Central memory CD8-positive, alpha-beta T cell (primary cell): Measurements from ENCODE around the gene CTAGE9.

Source experiments
- ATAC-seq: fragments of 150-1000 bp; cut with Tn5 transposase; replicated peaks from 2 replicates; pipeline ENCODE4 v1.10.0; 2022; ENCODE audit warnings: mild to moderate bottlenecking, moderate FRiP score, moderate number of reproducible peaks; ENCODE audit not compliant: poor library complexity, severe bottlenecking; ENCODE audit errors: extremely low read depth
- DNase-seq, 2 donors: peaks; one replicate each; pipeline ENCODE4 v3.0.0; 2021; ENCODE audit warnings: low spot score in 2 of 2
- H3K27ac Mint-ChIP-seq: one replicate; pipeline ENCODE4 v1.8.0; 2022; ENCODE audit warnings: low read depth, mild to moderate bottlenecking, moderate library complexity, mixed read lengths
- H3K27me3 Mint-ChIP-seq: one replicate; pipeline ENCODE4 v1.8.0; 2022; ENCODE audit warnings: mixed read lengths
- H3K36me3 Mint-ChIP-seq: one replicate; pipeline ENCODE4 v1.8.0; 2022; ENCODE audit warnings: mild to moderate bottlenecking, moderate library complexity, mixed read lengths; ENCODE audit not compliant: insufficient read depth
- H3K4me1 Mint-ChIP-seq: one replicate; pipeline ENCODE4 v1.8.0; 2022; ENCODE audit warnings: mixed read lengths
- H3K4me3 Mint-ChIP-seq: one replicate; pipeline ENCODE4 v1.8.0; 2022; ENCODE audit warnings: mild to moderate bottlenecking, moderate library complexity, mixed read lengths
- H3K9me3 Mint-ChIP-seq: one replicate; pipeline ENCODE4 v1.8.0; 2022; ENCODE audit warnings: mixed read lengths

Gene CTAGE9

DNA sequence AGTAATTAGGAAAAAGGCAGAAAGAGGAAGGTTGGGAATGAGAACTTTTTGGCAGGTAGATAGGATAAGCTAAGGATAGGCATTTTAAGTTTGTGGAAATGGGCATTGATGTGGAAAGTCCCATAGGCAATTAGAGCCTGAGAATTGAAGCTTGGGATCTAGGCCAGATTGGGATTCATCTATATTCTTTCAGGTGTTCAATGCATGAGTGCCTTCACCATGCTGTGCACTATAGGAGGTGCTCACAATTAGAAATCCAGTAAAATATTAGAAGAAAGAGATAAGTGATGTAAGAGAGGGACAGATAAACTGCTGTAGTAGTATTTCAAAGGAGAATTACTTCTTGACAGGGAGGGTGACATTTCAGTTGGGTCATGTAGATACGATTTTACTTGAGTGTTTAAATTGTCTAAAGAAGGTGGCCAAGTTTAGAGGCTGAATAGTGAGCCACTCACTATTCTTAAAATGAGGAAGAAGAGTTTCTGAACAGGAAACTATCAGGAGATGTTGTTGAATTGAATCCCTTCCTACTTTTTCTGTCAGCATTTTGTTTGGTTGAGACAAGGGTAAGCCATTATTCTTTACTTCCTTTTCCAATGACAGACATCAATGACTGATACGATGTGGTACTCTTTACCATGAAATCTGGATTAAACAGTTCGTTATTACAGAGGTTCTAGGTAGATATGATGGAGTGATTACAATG lies 31.0 kb upstream of the CTAGE9 start:
- Mint-ChIP-seq H3K27ac (no peak overlapping the region), H3K36me3 (no peaks in the 10 kb centered on the region), H3K4me1 (no peaks in the 10 kb centered on the region), H3K27me3 (peaks cover 17% of the 10 kb centered on the region), H3K4me3 (no peak overlapping the region), H3K9me3 (no peaks in the 10 kb centered on the region)
- ATAC-seq (no peak), DNase-seq (no peak)

DNA sequence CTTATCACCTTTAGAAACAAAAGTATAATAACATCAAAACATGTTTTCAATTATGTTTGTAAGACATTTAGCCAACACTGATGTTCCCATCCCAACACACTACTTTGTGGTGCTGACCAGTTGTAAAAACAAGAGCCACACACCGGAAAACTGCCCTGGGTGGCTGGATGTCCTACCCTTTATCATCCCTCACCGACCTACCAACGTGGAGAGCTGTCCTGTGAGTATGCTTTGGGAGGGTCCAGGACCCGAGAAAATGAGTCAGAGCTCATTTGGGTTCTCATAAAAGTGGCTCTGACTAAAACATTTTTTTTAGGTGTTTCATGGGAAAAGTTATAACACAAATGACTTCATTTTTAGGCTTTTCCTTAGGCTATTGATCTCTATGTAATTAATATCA lies 29.3 kb upstream of the CTAGE9 start:
- Mint-ChIP-seq H3K4me1 (no peaks in the 10 kb centered on the region), H3K27me3 (peaks cover 27% of the 10 kb centered on the region), H3K36me3 (no peaks in the 10 kb centered on the region), H3K9me3 (no peaks in the 10 kb centered on the region), H3K4me3 (no peak overlapping the region), H3K27ac (no peak overlapping the region)
- no peak for DNase-seq
- no peak for ATAC-seq

DNA sequence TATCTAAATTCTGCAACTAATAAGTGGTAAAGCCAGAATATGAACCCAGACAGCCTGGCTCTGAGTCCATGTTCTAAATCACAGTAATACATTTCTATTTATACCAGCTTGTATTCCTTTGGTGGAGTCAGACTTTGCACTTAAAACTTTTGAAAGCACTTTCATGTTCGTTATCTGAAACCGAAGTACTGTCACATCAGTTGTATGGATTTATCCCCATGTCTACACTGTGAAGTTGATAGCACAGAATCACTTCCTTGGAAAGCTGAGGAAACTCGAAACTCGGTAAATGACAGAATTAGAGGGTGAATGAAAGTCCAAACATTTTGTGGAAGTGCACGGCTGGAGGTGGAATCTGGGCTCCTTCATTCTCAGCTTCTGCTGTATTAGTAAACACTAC lies 28.3 kb upstream of the CTAGE9 start:
- H3K27me3 Mint-ChIP-seq: peaks cover 27% of the 10 kb centered on the region
- no peak for ATAC-seq
- no peaks in the 10 kb centered on the region for H3K4me1 Mint-ChIP-seq
- H3K4me3 Mint-ChIP-seq: no peak overlapping the region
- no peaks in the 10 kb centered on the region for H3K9me3 Mint-ChIP-seq
- DNase-seq: no peak
- no peaks in the 10 kb centered on the region for H3K36me3 Mint-ChIP-seq
- H3K27ac Mint-ChIP-seq: no peak overlapping the region

DNA sequence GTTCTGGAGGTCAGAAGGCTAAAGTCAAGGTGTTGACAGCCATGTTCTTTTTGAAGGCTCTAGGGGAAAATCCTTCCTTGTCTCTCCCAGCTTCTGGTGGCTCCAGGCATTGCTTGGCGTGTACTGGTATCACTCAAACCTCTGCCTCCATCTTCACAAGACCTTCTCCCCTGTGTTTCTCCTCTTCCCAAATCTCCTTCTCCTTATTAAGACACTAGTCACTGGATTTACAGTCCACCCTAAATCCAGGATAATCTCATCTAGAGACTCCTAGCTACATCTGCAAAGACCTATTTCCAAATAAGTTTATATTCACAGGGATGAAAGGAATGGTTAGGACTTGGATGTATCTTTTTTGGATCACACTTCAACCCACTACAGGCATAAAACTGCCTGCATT lies 26.0 kb upstream of the CTAGE9 start:
- Mint-ChIP-seq H3K27me3 (peaks cover 14% of the 10 kb centered on the region), H3K36me3 (peaks cover 2% of the 10 kb centered on the region), H3K27ac (no peak overlapping the region), H3K4me1 (no peaks in the 10 kb centered on the region), H3K9me3 (no peaks in the 10 kb centered on the region), H3K4me3 (no peak overlapping the region)
- ATAC-seq (no peak), DNase-seq (no peak)

DNA sequence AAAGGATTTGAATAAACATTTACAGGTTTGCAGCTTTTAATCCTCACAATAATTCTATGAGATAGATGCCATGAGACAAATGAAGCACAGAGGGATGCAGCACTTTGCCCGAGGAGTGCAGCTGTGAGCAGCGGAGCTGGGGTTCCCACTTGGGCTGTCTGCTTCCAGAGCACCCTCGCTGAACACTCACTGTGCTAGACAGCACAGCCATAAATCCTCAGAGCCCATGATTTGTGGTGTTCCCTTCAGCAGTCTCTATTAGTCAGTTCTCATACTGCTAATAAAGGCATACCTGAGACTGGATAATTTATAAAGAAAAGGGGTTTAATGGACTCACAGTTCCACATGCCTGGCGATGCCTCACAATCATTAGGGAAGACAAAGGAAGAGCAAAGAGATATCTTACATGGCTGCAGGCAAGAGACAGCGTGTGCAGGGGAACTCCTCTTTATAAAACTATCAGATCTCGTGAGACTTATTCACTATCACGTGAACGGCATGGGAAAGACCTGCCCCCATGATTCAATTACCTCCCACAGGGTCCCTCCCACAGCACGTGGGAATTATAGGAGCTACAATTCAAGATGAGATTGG lies 25.3 kb upstream of the CTAGE9 start:
- Mint-ChIP-seq H3K4me1 (no peaks in the 10 kb centered on the region), H3K27ac (no peak overlapping the region), H3K36me3 (peaks cover 2% of the 10 kb centered on the region), H3K4me3 (no peak overlapping the region), H3K9me3 (no peaks in the 10 kb centered on the region), H3K27me3 (peaks cover 14% of the 10 kb centered on the region)
- ATAC-seq (no peak), DNase-seq (no peak)

DNA sequence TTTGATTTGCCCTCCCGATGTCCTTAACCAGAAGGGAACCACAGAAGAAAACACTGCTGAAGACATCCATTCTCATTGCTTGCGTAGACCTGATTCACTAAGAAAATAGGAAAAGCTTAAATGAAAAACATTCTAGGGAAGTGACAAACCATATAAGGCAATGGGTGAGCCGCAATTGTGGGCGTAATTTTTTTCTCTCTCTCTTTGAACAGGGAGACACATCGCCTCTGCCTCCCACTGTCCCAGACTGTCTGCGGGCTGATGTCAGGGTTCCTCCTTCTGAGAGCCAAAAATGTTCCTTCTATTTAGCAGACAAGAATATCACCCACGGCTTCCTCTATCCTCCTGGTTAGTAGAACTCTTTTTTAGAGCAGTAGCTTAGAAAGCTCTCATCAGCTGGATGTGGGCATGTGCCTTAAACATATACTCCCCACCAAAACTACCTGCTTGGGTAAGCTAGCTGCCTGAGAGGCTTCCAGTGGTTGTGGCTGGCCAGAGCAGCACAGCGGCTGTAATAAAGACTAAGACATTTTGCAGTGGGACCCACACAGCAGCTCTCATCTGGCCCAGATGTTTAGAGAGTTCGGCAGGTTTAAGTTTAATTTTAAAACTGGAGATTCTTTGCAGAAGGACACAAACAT lies 22.7 kb upstream of the CTAGE9 start:
- Mint-ChIP-seq H3K36me3 (peaks cover 2% of the 10 kb centered on the region), H3K4me3 (no peak overlapping the region), H3K27ac (no peak overlapping the region), H3K4me1 (no peaks in the 10 kb centered on the region), H3K9me3 (no peaks in the 10 kb centered on the region), H3K27me3 (peaks cover 14% of the 10 kb centered on the region)
- DNase-seq (no peak), ATAC-seq (no peak)

DNA sequence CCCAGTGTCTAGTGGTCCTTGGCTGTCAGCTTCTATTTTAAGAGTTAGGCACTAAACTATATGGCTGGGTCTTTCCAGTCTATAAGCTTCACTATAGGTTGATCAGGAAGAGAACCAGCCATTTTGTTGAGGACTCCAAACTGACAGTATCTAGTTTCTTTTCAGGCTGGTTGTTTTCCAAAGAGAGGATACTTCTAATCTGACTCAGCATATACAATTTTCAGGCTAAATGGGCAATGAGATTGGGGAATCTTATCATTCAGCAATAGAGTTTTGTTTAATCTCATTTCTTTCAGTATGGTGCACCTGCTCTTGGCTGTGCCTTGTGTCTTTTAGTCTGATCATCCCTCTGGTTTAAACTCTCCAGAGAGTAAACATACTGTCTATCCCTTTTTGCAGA lies 20.4 kb upstream of the CTAGE9 start:
- Mint-ChIP-seq H3K9me3 (no peaks in the 10 kb centered on the region), H3K27ac (no peak overlapping the region), H3K4me1 (no peaks in the 10 kb centered on the region), H3K27me3 (peaks cover 4% of the 10 kb centered on the region), H3K4me3 (no peak overlapping the region), H3K36me3 (peaks cover 2% of the 10 kb centered on the region)
- ATAC-seq: no peak
- DNase-seq: no peak

DNA sequence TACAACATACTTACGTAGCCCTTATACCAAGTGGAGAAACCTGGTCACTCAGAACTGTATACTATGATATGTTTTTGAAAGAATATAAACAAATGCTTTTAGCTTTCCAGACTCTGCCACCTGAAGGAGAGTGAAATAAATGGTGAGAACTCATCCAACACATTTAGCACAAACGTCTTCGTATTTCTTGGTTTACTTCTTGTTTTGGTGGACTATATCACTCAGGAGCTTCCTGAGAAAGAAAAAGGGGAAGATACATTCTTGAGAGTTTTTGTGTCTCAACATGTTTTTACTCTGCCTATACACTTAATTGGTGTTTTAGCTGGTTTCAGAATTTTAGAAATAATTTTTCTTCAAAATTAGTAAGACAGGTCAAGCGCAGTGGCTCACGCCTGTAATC lies 19.4 kb upstream of the CTAGE9 start:
- Mint-ChIP-seq H3K9me3 (no peaks in the 10 kb centered on the region), H3K36me3 (peaks cover 2% of the 10 kb centered on the region), H3K4me1 (no peaks in the 10 kb centered on the region), H3K27ac (no peak overlapping the region), H3K27me3 (no peaks in the 10 kb centered on the region), H3K4me3 (no peak overlapping the region)
- ATAC-seq (no peak), DNase-seq (no peak)

DNA sequence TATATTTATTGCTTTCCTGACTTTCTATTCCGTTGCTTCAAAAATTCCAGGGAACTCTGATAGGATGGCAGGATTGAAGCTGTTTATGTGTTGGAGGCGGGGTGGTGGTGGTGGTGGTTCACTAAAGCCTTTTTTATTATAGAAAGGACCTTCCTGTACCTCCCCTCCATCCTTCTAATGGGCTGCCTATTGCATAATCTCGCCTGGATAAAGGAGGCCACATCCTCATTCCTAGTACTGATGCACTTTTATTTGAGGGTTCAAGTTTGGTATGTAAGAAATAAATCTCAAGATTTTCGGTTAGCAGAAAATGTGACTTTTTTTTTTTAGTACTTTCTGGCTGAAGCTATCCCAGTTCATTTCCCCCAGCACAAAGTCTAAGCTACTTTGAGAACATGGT lies 18.7 kb upstream of the CTAGE9 start:
- no peak for DNase-seq
- Mint-ChIP-seq H3K36me3 (peaks cover 2% of the 10 kb centered on the region), H3K4me1 (no peaks in the 10 kb centered on the region), H3K27me3 (no peaks in the 10 kb centered on the region), H3K4me3 (no peak overlapping the region), H3K27ac (no peak overlapping the region), H3K9me3 (no peaks in the 10 kb centered on the region)
- no peak for ATAC-seq

DNA sequence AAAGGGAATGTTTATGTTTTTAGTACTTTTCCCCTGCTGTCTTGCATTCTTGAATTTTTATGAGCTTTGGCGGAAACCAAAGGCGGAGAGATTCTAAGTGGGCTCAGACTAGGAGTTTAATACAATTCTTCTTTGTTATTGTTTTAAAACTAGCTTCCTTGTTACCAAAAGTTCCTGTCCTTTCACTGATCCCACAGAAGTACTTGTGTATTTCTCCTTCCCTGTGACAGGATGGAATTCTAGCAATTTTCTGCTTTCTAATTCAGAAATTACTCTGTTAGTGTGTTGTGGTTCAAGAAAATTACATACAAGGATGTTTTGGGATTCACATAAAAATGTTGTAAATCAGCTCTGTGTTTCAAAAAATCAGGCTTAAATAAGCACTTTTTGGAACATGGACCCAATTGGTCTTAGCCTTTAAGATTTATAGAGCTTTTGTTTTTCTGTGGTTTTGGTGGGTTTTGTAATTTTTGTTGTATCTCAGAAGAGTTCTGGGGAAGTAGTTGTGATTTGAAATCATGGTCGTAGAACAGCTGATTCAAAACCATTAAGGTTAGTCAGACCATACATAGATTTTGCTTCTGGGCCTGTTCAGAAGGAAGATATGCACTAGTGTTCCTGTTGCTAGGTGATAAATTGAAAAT lies 17.6 kb upstream of the CTAGE9 start:
- DNase-seq: no peak
- Mint-ChIP-seq H3K27ac (no peak overlapping the region), H3K36me3 (peaks cover under 1% of the 10 kb centered on the region), H3K27me3 (no peaks in the 10 kb centered on the region), H3K9me3 (no peaks in the 10 kb centered on the region), H3K4me3 (no peak overlapping the region), H3K4me1 (no peaks in the 10 kb centered on the region)
- no peak for ATAC-seq

DNA sequence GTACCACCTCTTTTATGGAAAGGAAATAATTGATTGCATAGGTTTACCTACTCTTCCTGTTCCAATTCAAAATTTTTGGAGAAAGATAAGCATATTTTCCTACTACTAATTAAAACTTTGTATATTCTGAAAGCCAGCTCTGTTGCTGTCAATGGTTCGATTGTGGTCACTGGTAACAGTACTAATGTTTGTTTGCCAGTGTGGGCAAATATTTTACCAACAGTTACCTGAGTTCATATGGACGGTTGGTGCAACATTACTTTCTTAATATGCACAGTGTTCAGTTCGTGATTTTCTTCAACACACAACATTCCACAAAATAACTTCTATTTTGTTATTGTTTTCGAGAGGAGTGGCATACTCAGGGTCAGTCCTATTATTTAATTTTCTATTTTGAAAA lies 17.1 kb upstream of the CTAGE9 start:
- H3K4me1 Mint-ChIP-seq: no peaks in the 10 kb centered on the region
- no peaks in the 10 kb centered on the region for H3K9me3 Mint-ChIP-seq
- DNase-seq: no peak
- H3K36me3 Mint-ChIP-seq: no peaks in the 10 kb centered on the region
- no peak overlapping the region for H3K27ac Mint-ChIP-seq
- ATAC-seq: no peak
- no peak overlapping the region for H3K4me3 Mint-ChIP-seq
- H3K27me3 Mint-ChIP-seq: no peaks in the 10 kb centered on the region

DNA sequence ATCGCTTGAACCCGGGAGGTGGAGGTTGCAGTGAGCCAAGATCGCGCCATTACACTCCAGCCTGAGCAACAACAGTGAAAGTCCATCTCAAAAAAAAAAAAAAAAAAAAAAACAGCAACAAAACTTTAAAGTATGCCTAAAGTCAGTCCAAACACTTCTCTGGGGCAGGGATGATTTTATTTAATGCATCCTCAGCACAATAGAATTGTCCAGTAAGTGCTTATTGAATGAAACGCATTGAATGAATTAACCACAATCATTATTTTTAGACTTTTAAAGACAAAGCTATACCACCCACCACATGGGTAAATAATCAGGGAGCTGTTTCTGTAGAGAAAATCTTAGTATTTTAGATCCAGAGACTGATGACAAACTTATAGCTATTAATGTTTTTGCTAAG lies 16.6 kb upstream of the CTAGE9 start:
- DNase-seq: no peak
- no peak overlapping the region for H3K4me3 Mint-ChIP-seq
- H3K9me3 Mint-ChIP-seq: no peaks in the 10 kb centered on the region
- no peak for ATAC-seq
- H3K27me3 Mint-ChIP-seq: no peaks in the 10 kb centered on the region
- H3K36me3 Mint-ChIP-seq: no peaks in the 10 kb centered on the region
- no peaks in the 10 kb centered on the region for H3K4me1 Mint-ChIP-seq
- H3K27ac Mint-ChIP-seq: no peak overlapping the region

DNA sequence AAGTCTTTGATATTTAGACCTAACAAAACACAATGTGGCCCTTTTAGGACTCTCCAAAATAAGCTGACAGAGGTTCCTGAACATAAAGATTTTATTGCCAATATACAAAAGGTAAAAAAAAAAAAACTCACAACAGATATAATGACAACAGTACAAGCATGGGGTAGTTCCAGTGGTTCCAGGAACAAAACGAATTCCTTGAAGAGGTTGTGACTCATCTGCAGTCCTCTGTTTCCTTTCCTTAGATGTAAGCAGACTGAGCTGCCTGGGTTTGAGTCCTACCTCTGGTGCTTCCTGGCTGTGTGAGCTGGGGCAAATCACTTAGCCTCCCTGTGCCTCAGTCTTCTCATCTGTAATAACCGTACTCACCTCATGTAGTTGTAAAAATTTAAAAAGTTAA lies 13.3 kb upstream of the CTAGE9 start:
- H3K4me1 Mint-ChIP-seq: no peaks in the 10 kb centered on the region
- no peaks in the 10 kb centered on the region for H3K36me3 Mint-ChIP-seq
- DNase-seq: no peak
- H3K4me3 Mint-ChIP-seq: no peak overlapping the region
- H3K27me3 Mint-ChIP-seq: no peaks in the 10 kb centered on the region
- no peak for ATAC-seq
- no peak overlapping the region for H3K27ac Mint-ChIP-seq
- no peaks in the 10 kb centered on the region for H3K9me3 Mint-ChIP-seq
